Measurements from ENCODE around the gene BEAN1. TPM values are rescaled to one million over a fixed set of nuclear protein-coding genes. Genes with fewer than 3 reads are reported as not detected.

Gene BEAN1
- total RNA-seq, 1 experiment from 2014 or later: 0.24 TPM

DNA sequence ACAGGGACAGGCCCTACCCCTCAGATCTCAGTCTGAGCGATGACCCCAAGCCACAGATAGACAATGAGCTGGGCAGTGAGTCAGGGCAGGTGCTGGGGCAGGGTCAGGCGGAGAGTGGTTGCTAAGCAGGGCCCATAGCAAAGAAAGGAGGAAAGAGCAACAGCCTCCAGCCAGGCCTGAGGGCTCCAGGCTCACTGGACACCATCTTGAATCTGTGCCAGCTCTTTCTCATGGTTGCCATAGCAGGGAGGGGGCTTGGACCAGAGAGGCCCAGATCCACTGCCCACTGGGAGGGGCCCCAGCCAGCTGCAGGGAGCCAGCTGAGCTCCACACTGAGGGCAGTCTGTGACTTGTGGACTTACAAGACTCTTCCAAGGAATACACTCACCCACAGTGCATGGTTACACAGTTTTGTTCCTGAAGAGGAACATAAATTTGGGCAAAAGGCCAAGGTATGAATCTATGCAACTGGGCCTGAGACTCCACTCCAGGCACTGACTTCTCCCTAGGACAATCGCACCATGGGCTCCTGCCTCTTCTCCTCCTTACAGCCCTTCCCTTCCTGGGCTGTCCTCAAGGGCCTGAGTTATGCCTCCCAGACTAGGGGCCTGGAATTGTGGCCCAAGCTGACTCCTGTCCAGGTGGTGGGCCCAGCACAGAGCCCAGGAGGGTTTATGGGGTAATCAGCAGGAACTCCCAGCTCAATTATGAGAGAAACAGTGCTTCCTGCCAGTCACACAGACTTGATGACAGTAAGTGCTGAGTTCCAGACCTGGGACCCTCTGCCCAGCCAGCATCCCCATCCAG is 59.9 kb downstream of the BEAN1 start:
- DNase-seq: peak; percentile 17
- Histone ChIP-seq H3K4me1 (ENCODE audit: insufficient read depth, low read length) (no peaks in the 10 kb centered on the region), H3K9me3 (ENCODE audit: control insufficient read depth, low read depth, low read length) (no peaks in the 10 kb centered on the region), H3K4ac (ENCODE audit: low read depth, low read length) (no peak overlapping the region), H3K27me3 (ENCODE audit: insufficient read depth, low read length) (no peaks in the 10 kb centered on the region), H4K91ac (ENCODE audit: insufficient read length, low read depth, low read length) (no peak overlapping the region), H3K79me2 (ENCODE audit: insufficient read depth, low read length) (no peaks in the 10 kb centered on the region), H3K4me2 (ENCODE audit: insufficient read depth, insufficient read length, low read length) (no peak overlapping the region), H2BK15ac (ENCODE audit: low read depth, low read length) (no peak overlapping the region), H2BK20ac (ENCODE audit: low read depth, low read length, poor library complexity, severe bottlenecking) (no peak overlapping the region), H4K5ac (ENCODE audit: insufficient read length, low read depth, low read length) (no peak overlapping the region), H3K56ac (ENCODE audit: insufficient read length, low read depth, low read length) (no peak overlapping the region), H3K27ac (ENCODE audit: insufficient read length, low read depth, low read length) (no peak overlapping the region), H4K8ac (replicated peaks; ENCODE audit: insufficient read length, low read depth, low read length) (no peak overlapping the region), H4K20me1 (ENCODE audit: control insufficient read depth, insufficient read depth, insufficient read length) (no peaks in the 10 kb centered on the region), H2BK12ac (ENCODE audit: insufficient read length, low read depth, low read length) (no peak overlapping the region), H2BK5ac (ENCODE audit: insufficient read length, low read length) (no peak overlapping the region), H2AFZ (ENCODE audit: low read length) (no peak overlapping the region), H3K79me1 (ENCODE audit: insufficient read depth, low read depth, low read length, poor library complexity, severe bottlenecking) (no peaks in the 10 kb centered on the region), H2BK120ac (ENCODE audit: low read depth, low read length, poor library complexity, severe bottlenecking) (no peak overlapping the region), H3T11ph (ENCODE audit: low read length) (no peak overlapping the region), H3K23ac (ENCODE audit: insufficient read length, low read depth, low read length) (no peak overlapping the region), H3K18ac (ENCODE audit: insufficient read length, low read depth, low read length) (no peak overlapping the region), H3K9ac (ENCODE audit: extremely low read depth, insufficient read length, low read length) (no peak overlapping the region), H3K14ac (ENCODE audit: insufficient read depth, low read length) (no peak overlapping the region), H2AK5ac (ENCODE audit: insufficient read length, low read length) (no peak overlapping the region), H3K23me2 (ENCODE audit: insufficient read length, low read depth, low read length, poor library complexity, severe bottlenecking) (no peaks in the 10 kb centered on the region)
- peaks cover 0 to 10% (median 0%) of the 10 kb centered on the region in 3 experiments; a peak in 2 of 7 replicates for H3K36me3 Mint-ChIP-seq (ENCODE audit: insufficient read depth in 1 of 3, low read depth in 3 of 3)
- H3K9me3 Mint-ChIP-seq: peaks cover 5 to 6% of the 10 kb centered on the region in 2 experiments; a peak in 4 of 5 replicates
- no peaks in the 10 kb centered on the region; the same call in none of the 2 replicates for H3K27me3 Mint-ChIP-seq (ENCODE audit: low read depth)
- no peak overlapping the region for H3K27ac Mint-ChIP-seq
- H3K4me3 Mint-ChIP-seq: no peak overlapping the region
- WGBS (ENCODE audit: extremely low coverage, insufficient read length, low lambda C conversion rate): no CpG with 5 or more reads among the region's 3 CpGs
- peaks cover 14 to 17% of the 10 kb centered on the region in 2 experiments for H3K4me1 Mint-ChIP-seq
- TF ChIP-seq, protein P1, sequence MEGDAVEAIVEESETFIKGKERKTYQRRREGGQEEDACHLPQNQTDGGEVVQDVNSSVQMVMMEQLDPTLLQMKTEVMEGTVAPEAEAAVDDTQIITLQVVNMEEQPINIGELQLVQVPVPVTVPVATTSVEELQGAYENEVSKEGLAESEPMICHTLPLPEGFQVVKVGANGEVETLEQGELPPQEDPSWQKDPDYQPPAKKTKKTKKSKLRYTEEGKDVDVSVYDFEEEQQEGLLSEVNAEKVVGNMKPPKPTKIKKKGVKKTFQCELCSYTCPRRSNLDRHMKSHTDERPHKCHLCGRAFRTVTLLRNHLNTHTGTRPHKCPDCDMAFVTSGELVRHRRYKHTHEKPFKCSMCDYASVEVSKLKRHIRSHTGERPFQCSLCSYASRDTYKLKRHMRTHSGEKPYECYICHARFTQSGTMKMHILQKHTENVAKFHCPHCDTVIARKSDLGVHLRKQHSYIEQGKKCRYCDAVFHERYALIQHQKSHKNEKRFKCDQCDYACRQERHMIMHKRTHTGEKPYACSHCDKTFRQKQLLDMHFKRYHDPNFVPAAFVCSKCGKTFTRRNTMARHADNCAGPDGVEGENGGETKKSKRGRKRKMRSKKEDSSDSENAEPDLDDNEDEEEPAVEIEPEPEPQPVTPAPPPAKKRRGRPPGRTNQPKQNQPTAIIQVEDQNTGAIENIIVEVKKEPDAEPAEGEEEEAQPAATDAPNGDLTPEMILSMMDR (conservative IDR thresholded peaks at IDR 0.05): no peak
